ENCODE data around the gene ADRB2. TPM values are rescaled to one million over a fixed set of nuclear protein-coding genes. Genes with fewer than 3 reads are reported as not detected.
"Not testable (repeated sequence)": the region's sequence is repeated elsewhere in the genome, so short reads cannot be mapped to it uniquely, and the experiment has no call there.

The ADRB2 gene
- total and polyA plus RNA-seq, 9 donors: 0.41 to 1.4 (median 0.89) TPM

DNA sequence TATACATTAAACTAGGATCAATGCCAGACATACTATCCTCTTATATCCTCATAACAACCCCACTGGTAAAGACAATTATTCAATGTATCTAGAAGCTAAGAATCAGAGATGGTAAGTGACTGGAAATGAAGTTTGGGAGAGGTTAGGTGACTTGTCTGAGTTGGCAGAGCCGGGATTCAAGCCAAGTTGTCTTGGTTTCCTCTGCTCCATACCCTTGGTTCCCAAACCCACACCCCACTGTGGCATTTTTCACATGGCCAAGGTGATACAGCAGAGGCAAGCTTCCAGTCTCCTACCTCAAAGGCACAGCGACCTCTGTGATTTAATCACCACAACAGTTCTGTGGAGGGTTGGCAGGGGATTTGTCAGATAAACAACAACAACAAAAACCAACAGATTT lies 34.7 kb upstream of the ADRB2 start:
- Histone ChIP-seq H3K27ac (ENCODE audit: low read length) (no peak overlapping the region), H3K36me3 (ENCODE audit: control insufficient read depth, insufficient read depth, low read length) (no peaks in the 10 kb centered on the region), H3K27me3 (ENCODE audit: control insufficient read depth, insufficient read depth, low read length) (no peaks in the 10 kb centered on the region), H3K4me3 (ENCODE audit: low read length) (no peak overlapping the region), H3K4me1 (ENCODE audit: control insufficient read depth, insufficient read depth, low read length) (no peaks in the 10 kb centered on the region), H3K9me3 (replicated peaks; ENCODE audit: control insufficient read depth, low read depth, low read length) (no peaks in the 10 kb centered on the region)
- no CpG with 5 or more reads among the region's 2 CpGs for WGBS (ENCODE audit: insufficient coverage)
- DNase-seq: no peak

DNA sequence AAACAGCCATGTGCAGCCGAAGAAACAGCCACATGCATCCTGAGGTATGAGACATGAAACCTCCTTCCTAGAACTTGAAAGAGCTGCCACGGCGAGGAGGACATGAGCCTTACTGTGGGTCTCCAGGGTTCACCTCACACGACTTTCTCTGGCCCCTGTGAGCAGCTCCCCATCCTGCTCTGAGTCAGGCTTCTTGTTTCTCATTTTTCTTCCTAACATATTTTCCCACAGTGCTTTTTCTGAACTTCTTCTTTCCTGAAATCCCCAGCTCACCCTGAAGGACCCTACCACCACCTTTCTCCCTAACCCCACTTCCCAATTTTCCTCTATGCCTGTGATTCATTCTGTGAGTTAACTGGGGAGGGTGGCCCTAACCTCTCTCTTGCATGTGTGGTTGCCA lies 33.7 kb upstream of the ADRB2 start:
- no peaks in the 10 kb centered on the region for H3K4me1 ChIP-seq (ENCODE audit: control insufficient read depth, insufficient read depth, low read length)
- DNase-seq: no peak
- H3K27me3 ChIP-seq (ENCODE audit: control insufficient read depth, insufficient read depth, low read length): no peaks in the 10 kb centered on the region
- WGBS (ENCODE audit: insufficient coverage): 68% methylated on average over 4 of the region's 4 CpGs
- no peaks in the 10 kb centered on the region for H3K9me3 ChIP-seq (replicated peaks; ENCODE audit: control insufficient read depth, low read depth, low read length)
- no peak overlapping the region for H3K27ac ChIP-seq (ENCODE audit: low read length)
- no peaks in the 10 kb centered on the region for H3K36me3 ChIP-seq (ENCODE audit: control insufficient read depth, insufficient read depth, low read length)
- no peak overlapping the region for H3K4me3 ChIP-seq (ENCODE audit: low read length)

DNA sequence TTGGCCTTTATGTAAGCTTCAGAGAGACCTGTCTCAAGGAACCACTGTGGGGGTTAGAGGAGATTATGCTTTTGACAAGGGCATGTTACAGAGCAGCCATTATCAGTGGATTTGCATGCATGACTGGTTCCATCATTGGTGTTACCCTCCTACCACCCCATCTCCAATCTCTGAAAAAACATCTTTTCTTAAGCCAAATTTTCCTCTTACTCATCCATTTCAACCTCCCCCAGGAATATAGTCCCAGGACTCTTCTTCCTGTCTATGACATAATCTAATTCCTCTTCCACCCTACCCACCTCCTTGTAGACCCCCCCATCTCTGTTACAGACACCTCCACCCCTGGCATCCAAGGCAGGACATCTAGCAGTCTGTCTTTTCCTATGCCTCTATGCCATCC lies 33.1 kb upstream of the ADRB2 start:
- no peak for DNase-seq
- Histone ChIP-seq H3K4me1 (ENCODE audit: control insufficient read depth, insufficient read depth, low read length) (no peaks in the 10 kb centered on the region), H3K27ac (ENCODE audit: low read length) (no peak overlapping the region), H3K27me3 (ENCODE audit: control insufficient read depth, insufficient read depth, low read length) (no peaks in the 10 kb centered on the region), H3K36me3 (ENCODE audit: control insufficient read depth, insufficient read depth, low read length) (no peaks in the 10 kb centered on the region), H3K4me3 (ENCODE audit: low read length) (no peak overlapping the region), H3K9me3 (replicated peaks; ENCODE audit: control insufficient read depth, low read depth, low read length) (no peaks in the 10 kb centered on the region)

DNA sequence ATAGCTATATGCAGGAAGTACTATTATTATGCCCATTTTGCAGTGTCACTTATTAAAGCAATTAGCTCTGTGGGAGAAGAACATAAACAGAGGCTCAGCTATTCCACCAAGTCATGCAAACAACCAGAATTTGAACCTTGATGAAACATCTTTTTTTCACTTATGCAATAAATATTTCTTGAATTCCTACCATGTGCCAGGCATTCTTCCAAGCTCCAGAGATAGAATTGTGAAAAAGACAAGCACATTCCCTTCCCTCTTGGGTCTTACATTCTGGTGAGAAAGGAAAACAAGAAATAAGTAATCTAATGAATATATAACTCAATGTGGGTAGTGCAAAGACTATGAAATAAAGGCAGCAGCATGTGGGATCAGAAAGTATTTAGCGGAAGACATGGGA lies 32.1 kb upstream of the ADRB2 start:
- Histone ChIP-seq H3K4me1 (ENCODE audit: control insufficient read depth, insufficient read depth, low read length) (no peaks in the 10 kb centered on the region), H3K36me3 (ENCODE audit: control insufficient read depth, insufficient read depth, low read length) (no peaks in the 10 kb centered on the region), H3K27me3 (ENCODE audit: control insufficient read depth, insufficient read depth, low read length) (no peaks in the 10 kb centered on the region), H3K27ac (ENCODE audit: low read length) (no peak overlapping the region), H3K9me3 (replicated peaks; ENCODE audit: control insufficient read depth, low read depth, low read length) (no peaks in the 10 kb centered on the region), H3K4me3 (ENCODE audit: low read length) (no peak overlapping the region)
- no peak for DNase-seq
- 100% methylated on average over 1 of the region's 1 CpG for WGBS (ENCODE audit: insufficient coverage)

DNA sequence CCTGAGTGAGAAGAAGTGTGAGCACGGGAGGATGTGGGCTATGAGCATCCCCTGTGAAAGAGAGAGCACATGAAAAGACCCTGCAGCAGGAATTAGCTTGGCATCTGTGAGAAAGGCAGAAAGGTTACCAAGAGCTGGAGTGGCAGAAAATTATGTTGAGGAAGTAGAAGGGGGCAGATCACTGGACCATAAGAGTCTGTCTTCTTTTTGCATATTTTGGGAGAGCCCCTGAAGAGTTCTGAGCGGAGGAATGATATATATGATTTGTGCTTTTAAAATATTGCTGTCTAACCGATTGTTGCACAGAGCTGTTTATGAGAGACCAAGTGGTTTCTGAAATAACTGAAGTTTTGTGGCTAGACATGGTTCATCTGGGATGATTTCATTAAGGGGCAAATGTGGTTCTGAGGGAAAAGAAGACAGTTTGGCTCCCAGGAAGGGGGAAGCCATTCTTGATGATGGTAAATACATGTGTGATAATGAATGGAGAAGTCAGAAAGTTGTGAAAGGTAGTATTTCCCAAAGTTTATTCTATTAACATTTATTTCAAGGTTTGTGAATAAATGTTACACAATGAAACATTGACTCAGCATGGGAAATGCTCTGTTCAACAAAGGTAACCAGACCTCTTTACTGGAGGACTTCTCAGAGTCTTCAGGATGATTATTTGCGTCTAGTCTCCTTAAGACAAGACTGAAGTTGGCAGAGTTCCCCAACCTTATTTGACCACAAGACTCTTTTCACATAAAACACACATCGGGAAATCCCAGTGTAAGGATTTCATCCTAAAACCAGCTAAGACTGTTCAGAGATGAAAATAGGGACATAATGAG lies 31.5 kb upstream of the ADRB2 start:
- Histone ChIP-seq H3K9me3 (replicated peaks; ENCODE audit: control insufficient read depth, low read depth, low read length) (no peaks in the 10 kb centered on the region), H3K4me1 (ENCODE audit: control insufficient read depth, insufficient read depth, low read length) (no peaks in the 10 kb centered on the region), H3K36me3 (ENCODE audit: control insufficient read depth, insufficient read depth, low read length) (no peaks in the 10 kb centered on the region), H3K27me3 (ENCODE audit: control insufficient read depth, insufficient read depth, low read length) (no peaks in the 10 kb centered on the region), H3K27ac (ENCODE audit: low read length) (no peak overlapping the region), H3K4me3 (ENCODE audit: low read length) (no peak overlapping the region)
- WGBS (ENCODE audit: insufficient coverage): 62% methylated on average over 3 of the region's 5 CpGs
- DNase-seq: no peak

DNA sequence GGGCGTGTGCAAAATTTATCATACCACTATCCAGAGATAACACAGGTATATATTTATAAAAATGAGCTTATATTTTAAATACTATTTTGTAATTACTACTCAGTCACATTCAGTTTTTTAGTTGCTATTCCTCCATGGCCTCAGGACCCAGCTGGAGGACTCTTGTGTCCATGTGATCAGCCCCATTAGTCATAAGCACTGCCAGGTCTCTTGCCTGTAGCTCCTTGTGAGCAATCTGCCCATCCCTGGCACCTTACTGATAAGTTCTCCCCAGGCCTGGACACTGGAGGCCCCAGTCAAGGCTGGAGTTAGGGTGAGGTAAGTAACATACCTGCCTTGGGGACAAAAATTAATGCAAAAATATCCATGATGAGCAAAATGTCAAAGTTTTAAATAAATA lies 29.5 kb upstream of the ADRB2 start:
- no peak overlapping the region for H3K27ac ChIP-seq (ENCODE audit: low read length)
- no peaks in the 10 kb centered on the region for H3K36me3 ChIP-seq (ENCODE audit: control insufficient read depth, insufficient read depth, low read length)
- no CpG with 5 or more reads among the region's 1 CpG for WGBS (ENCODE audit: insufficient coverage)
- no peaks in the 10 kb centered on the region for H3K27me3 ChIP-seq (ENCODE audit: control insufficient read depth, insufficient read depth, low read length)
- H3K4me1 ChIP-seq (ENCODE audit: control insufficient read depth, insufficient read depth, low read length): no peaks in the 10 kb centered on the region
- H3K4me3 ChIP-seq (ENCODE audit: low read length): no peak overlapping the region
- no peaks in the 10 kb centered on the region for H3K9me3 ChIP-seq (replicated peaks; ENCODE audit: control insufficient read depth, low read depth, low read length)
- DNase-seq: no peak

DNA sequence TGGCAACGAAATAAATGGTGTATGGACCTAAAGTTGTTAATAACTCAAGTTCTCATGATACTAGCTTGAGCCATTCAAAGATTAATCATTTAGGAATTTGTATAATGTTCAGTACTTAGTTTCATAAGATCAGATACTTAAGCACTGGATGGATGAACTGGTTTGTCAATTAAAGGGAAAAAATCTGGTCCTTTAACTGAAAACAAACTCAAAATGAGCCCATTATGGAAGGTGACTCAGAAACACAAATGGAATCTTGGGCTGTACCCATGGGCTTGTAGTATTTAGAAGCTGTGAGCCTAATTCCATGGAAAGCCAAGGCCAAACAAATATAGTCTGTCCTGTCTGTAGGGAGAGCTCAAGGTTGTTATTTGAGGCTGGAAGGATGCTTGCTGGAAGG lies 27.6 kb upstream of the ADRB2 start:
- H3K27ac ChIP-seq (ENCODE audit: low read length): no peak overlapping the region
- H3K9me3 ChIP-seq (replicated peaks; ENCODE audit: control insufficient read depth, low read depth, low read length): no peaks in the 10 kb centered on the region
- no peaks in the 10 kb centered on the region for H3K27me3 ChIP-seq (ENCODE audit: control insufficient read depth, insufficient read depth, low read length)
- no peak for DNase-seq
- no peaks in the 10 kb centered on the region for H3K36me3 ChIP-seq (ENCODE audit: control insufficient read depth, insufficient read depth, low read length)
- no peaks in the 10 kb centered on the region for H3K4me1 ChIP-seq (ENCODE audit: control insufficient read depth, insufficient read depth, low read length)
- WGBS (ENCODE audit: insufficient coverage): no CpG with 5 or more reads among the region's 1 CpG
- H3K4me3 ChIP-seq (ENCODE audit: low read length): no peak overlapping the region

DNA sequence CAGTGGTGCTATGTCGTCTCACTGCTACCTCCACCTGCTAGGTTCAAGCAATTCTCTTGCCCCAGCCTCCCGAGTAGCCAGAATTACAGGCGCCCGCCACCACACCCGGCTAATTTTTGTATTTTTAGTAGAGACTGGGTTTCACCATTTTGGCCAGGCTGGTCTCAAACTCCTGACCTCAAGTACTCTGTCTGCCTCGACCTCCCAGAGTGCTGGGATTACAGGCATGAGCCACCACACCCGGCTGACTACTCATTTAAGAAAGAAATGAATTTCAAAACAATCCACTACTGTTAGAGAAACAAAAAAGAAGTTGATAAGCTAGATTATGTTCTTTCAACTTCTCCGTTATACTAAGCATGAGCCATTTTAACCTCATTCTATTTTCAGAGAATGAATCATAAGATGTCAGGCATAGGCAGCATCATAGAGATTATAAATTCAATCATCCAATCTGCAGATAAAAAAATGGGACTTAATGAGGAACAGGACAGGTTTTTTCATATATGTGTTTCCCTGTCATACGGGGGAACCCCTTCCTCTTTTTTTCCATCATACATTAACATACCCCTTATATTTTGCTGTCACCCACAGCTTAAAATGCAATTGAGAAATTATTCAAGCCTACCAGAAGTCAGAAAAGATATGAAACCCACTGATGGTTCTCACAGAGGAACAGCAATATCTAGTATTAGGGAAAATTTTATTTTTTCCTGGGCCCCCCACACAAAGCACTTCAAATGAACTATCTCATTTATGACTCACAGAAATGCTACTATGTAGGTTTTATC lies 26.5 kb upstream of the ADRB2 start:
- no peak for DNase-seq
- Histone ChIP-seq H3K27ac (ENCODE audit: low read length) (no peak overlapping the region), H3K36me3 (ENCODE audit: control insufficient read depth, insufficient read depth, low read length) (no peaks in the 10 kb centered on the region), H3K4me1 (ENCODE audit: control insufficient read depth, insufficient read depth, low read length) (no peaks in the 10 kb centered on the region), H3K27me3 (ENCODE audit: control insufficient read depth, insufficient read depth, low read length) (no peaks in the 10 kb centered on the region), H3K4me3 (ENCODE audit: low read length) (no peak overlapping the region), H3K9me3 (replicated peaks; ENCODE audit: control insufficient read depth, low read depth, low read length) (no peaks in the 10 kb centered on the region)
- 80% methylated on average over 1 of the region's 9 CpGs for WGBS (ENCODE audit: insufficient coverage)

DNA sequence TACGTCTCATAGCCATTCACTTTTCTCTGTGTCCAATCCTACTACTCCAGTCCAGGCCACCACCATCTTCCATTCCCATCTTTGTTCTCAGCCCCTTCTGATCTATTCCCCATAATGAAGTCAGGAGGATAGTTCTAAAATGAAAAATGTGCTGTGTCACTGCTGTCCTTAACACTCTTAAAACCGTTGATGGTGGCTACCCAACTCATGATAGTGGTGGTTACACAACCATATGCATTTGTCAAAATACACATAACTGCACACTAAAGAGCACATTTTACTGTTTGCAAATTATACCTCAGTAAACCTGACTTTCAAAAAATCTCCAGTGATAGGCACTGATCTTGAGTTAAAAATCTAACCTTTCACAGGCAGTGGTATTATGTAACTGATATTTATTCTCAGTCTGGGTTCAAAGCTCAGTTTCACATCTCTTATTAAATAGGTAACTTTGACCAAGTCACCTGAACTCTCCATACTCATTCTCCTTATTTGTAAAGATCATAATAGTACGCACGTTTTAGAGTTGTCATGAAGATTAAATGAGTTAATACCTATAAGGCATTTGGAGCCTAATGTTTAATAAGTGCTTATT lies 24.6 kb upstream of the ADRB2 start:
- no peaks in the 10 kb centered on the region for H3K27me3 ChIP-seq (ENCODE audit: control insufficient read depth, insufficient read depth, low read length)
- WGBS (ENCODE audit: insufficient coverage): 80% methylated on average over 1 of the region's 4 CpGs
- H3K9me3 ChIP-seq (replicated peaks; ENCODE audit: control insufficient read depth, low read depth, low read length): no peaks in the 10 kb centered on the region
- H3K36me3 ChIP-seq (ENCODE audit: control insufficient read depth, insufficient read depth, low read length): no peaks in the 10 kb centered on the region
- no peak for DNase-seq
- H3K4me3 ChIP-seq (ENCODE audit: low read length): no peak overlapping the region
- no peak overlapping the region for H3K27ac ChIP-seq (ENCODE audit: low read length)
- peaks cover 13% of the 10 kb centered on the region for H3K4me1 ChIP-seq (ENCODE audit: control insufficient read depth, insufficient read depth, low read length)

DNA sequence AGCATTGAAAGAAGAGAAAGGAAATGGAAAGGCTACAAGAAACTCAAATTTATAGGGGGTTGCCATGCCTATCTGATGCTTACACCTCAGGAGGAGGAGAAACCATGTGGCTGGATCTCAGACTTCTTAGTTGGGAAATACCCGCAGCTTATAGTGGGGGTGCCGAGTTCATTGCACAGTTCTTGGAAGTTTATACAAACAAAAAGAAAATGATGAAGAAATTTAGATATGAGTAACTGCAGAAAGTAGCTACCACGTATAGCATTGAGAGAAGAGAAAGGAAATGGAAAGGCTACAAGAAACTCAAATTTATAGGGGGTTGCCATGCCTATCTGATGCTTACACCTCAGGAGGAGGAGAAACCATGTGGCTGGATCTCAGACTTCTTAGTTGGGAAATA lies 23.0 kb upstream of the ADRB2 start:
- H3K36me3 ChIP-seq (ENCODE audit: control insufficient read depth, insufficient read depth, low read length); H3K9me3 ChIP-seq (replicated peaks; ENCODE audit: control insufficient read depth, low read depth, low read length); H3K27me3 ChIP-seq (ENCODE audit: control insufficient read depth, insufficient read depth, low read length); H3K4me3 ChIP-seq (ENCODE audit: low read length); DNase-seq; H3K27ac ChIP-seq (ENCODE audit: low read length): not testable (repeated sequence)
- peaks cover 17% of the 10 kb centered on the region for H3K4me1 ChIP-seq (ENCODE audit: control insufficient read depth, insufficient read depth, low read length)
- 70% methylated on average over 3 of the region's 3 CpGs for WGBS (ENCODE audit: insufficient coverage)
